SK-N-SH treated with all-trans-retinoic acid at 6 μM for 48 hours (cell line): ENCODE data around the gene CACNA1G.

ENCODE experiments used
- ATAC-seq: fragments of 200-7000 bp; cut with Tn5 transposase; 3 replicates; pipeline ENCODE4 v1.9.1; 2020; ENCODE audit warnings: mild to moderate bottlenecking, moderate library complexity
- ARNTL ChIP-seq: fragments of 450-650 bp; formaldehyde crosslinking; IDR thresholded peaks from 2 replicates; pipeline ENCODE4 v1.5.0; 2020; ENCODE audit warnings: low read depth, mild to moderate bottlenecking, moderate library complexity, borderline replicate concordance
- BACH2 ChIP-seq: fragments of 250-450 bp; sonication (Bioruptor Pico); IDR thresholded peaks from 2 replicates; pipeline ENCODE4 v1.9.0; 2021; ENCODE audit warnings: mild to moderate bottlenecking, borderline replicate concordance
- CSDC2 ChIP-seq: fragments of 250-450 bp; sonication (Bioruptor Pico); IDR thresholded peaks from 2 replicates; pipeline ENCODE4 v1.5.0; 2020; ENCODE audit warnings: mild to moderate bottlenecking, moderate library complexity
- ESRRG ChIP-seq: fragments of 250-450 bp; sonication (Bioruptor Pico); IDR thresholded peaks from 2 replicates; pipeline ENCODE4 v1.6.1; 2021; ENCODE audit warnings: mild to moderate bottlenecking
- GLIS3 ChIP-seq: fragments of 250-450 bp; sonication (Bioruptor Pico); IDR thresholded peaks from 2 replicates; pipeline ENCODE4 v1.5.0; 2020; ENCODE audit warnings: mild to moderate bottlenecking, moderate library complexity
- ISL1 ChIP-seq: fragments of 250-450 bp; sonication (Bioruptor Pico); IDR thresholded peaks from 2 replicates; pipeline ENCODE4 v2.1.2; 2022; ENCODE audit warnings: mild to moderate bottlenecking, moderate library complexity
- OSR1 ChIP-seq: fragments of 250-450 bp; sonication (Bioruptor Pico); IDR thresholded peaks from 2 replicates; pipeline ENCODE4 v1.8.0; 2022; ENCODE audit warnings: moderate library complexity, mild to moderate bottlenecking, inconsistent platforms
- PATZ1 ChIP-seq: fragments of 250-450 bp; sonication (Bioruptor Pico); IDR thresholded peaks from 2 replicates; pipeline ENCODE4 v1.8.0; 2020; ENCODE audit warnings: mild to moderate bottlenecking, moderate library complexity, borderline replicate concordance
- PPARA ChIP-seq: fragments of 250-450 bp; sonication (Bioruptor Pico); IDR thresholded peaks from 2 replicates; pipeline ENCODE4 v1.5.0; 2020; ENCODE audit warnings: mild to moderate bottlenecking, borderline replicate concordance
- RARB ChIP-seq: fragments of 250-450 bp; sonication (Bioruptor Pico); IDR thresholded peaks from 2 replicates; pipeline ENCODE4 v1.8.0; 2021; ENCODE audit warnings: mild to moderate bottlenecking, moderate library complexity
- SNAI2 ChIP-seq: fragments of 250-450 bp; sonication (Bioruptor Pico); IDR thresholded peaks from 2 replicates; pipeline ENCODE4 v1.5.0; 2020; ENCODE audit warnings: mild to moderate bottlenecking, moderate library complexity
- TCF4 ChIP-seq: fragments of 250-450 bp; sonication (Bioruptor Pico); IDR thresholded peaks from 2 replicates; pipeline ENCODE4 v1.8.0; 2021; ENCODE audit warnings: mild to moderate bottlenecking, moderate library complexity, borderline replicate concordance
- TOX ChIP-seq: fragments of 250-450 bp; sonication (Bioruptor Pico); IDR thresholded peaks from 2 replicates; pipeline ENCODE4 v1.8.0; 2021; ENCODE audit warnings: mild to moderate bottlenecking, moderate library complexity, borderline replicate concordance
- ZC3H10 ChIP-seq: fragments of 250-450 bp; sonication (Bioruptor Pico); IDR thresholded peaks from 2 replicates; pipeline ENCODE4 v1.5.1; 2021; ENCODE audit warnings: mild to moderate bottlenecking, moderate library complexity
- ZFP3 ChIP-seq: fragments of 250-450 bp; sonication (Bioruptor Pico); IDR thresholded peaks from 2 replicates; pipeline ENCODE4 v1.5.0; 2020; ENCODE audit warnings: mild to moderate bottlenecking, moderate library complexity
- ZFP30 ChIP-seq: fragments of 450-650 bp; formaldehyde crosslinking; IDR thresholded peaks from 2 replicates; pipeline ENCODE4 v1.5.0; 2022; ENCODE audit warnings: mild to moderate bottlenecking, moderate library complexity
- ZNF565 ChIP-seq: fragments of 450-650 bp; formaldehyde crosslinking; conservative IDR thresholded peaks from 2 replicates; pipeline ENCODE4 v1.5.0; 2020; ENCODE audit warnings: low read depth, mild to moderate bottlenecking, moderate library complexity
- ZNF8 ChIP-seq: fragments of 450-650 bp; formaldehyde crosslinking; IDR thresholded peaks from 2 replicates; pipeline ENCODE4 v1.5.0; 2020; ENCODE audit warnings: mild to moderate bottlenecking, moderate library complexity
- TF ChIP-seq, protein P1 (sequence below): fragments of 250-450 bp; sonication (Bioruptor Pico); IDR thresholded peaks from 2 replicates; pipeline ENCODE4 v1.8.0; 2021; ENCODE audit warnings: low read depth, mild to moderate bottlenecking, moderate library complexity, borderline replicate concordance
- TF ChIP-seq, protein P2 (sequence below): fragments of 250-450 bp; sonication (Bioruptor Pico); IDR thresholded peaks from 2 replicates; pipeline ENCODE4 v1.5.1; 2020; ENCODE audit warnings: low read depth, mild to moderate bottlenecking, moderate library complexity
- TF ChIP-seq, protein P3 (sequence below): fragments of 250-450 bp; sonication (Bioruptor Pico); IDR thresholded peaks from 2 replicates; pipeline ENCODE4 v1.5.1; 2021; ENCODE audit warnings: mild to moderate bottlenecking, moderate library complexity
- TF ChIP-seq, protein P4 (sequence below): fragments of 250-450 bp; sonication (Bioruptor Pico); IDR thresholded peaks from 2 replicates; pipeline ENCODE4 v1.5.0; 2020; ENCODE audit warnings: mild to moderate bottlenecking, moderate library complexity

Gene CACNA1G

DNA sequence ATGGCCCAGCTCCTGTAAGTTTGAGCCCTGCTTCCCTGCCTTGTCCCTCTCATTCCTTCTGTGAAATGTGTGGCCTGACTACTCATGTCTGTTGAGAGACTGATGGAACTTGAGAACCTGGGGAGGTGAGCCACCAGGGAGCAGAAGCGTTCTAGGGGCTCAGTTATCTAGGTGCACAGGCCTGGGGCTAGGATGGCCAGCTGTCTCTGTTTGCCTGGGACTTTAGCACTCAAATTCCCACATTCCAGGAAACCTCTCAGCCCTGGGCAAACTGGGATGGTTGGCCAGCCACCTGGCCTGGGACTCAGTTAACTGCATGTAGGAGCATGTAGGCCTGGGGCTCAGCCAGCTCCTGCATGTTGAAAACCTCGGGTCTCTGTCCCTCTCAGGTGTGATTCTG is 37.3 kb upstream of the CACNA1G start:
- TF ChIP-seq OSR1 (CRISPR knock-in tag) (no peak), RARB (no peak), ESRRG (CRISPR knock-in tag) (no peak), ARNTL (CRISPR knock-in tag) (no peak), BACH2 (no peak), GLIS3 (CRISPR knock-in tag) (no peak), SNAI2 (CRISPR knock-in tag) (no peak), ZNF565 (CRISPR knock-in tag) (no peak), ZC3H10 (CRISPR knock-in tag) (no peak), TOX (no peak), CSDC2 (CRISPR knock-in tag) (no peak), TCF4 (CRISPR knock-in tag) (no peak)
- TF ChIP-seq, protein P1, sequence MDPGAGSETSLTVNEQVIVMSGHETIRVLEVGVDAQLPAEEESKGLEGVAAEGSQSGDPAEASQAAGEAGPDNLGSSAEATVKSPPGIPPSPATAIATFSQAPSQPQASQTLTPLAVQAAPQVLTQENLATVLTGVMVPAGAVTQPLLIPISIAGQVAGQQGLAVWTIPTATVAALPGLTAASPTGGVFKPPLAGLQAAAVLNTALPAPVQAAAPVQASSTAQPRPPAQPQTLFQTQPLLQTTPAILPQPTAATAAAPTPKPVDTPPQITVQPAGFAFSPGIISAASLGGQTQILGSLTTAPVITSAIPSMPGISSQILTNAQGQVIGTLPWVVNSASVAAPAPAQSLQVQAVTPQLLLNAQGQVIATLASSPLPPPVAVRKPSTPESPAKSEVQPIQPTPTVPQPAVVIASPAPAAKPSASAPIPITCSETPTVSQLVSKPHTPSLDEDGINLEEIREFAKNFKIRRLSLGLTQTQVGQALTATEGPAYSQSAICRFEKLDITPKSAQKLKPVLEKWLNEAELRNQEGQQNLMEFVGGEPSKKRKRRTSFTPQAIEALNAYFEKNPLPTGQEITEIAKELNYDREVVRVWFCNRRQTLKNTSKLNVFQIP (CRISPR knock-in tag): no peak
- TF ChIP-seq, protein P2, sequence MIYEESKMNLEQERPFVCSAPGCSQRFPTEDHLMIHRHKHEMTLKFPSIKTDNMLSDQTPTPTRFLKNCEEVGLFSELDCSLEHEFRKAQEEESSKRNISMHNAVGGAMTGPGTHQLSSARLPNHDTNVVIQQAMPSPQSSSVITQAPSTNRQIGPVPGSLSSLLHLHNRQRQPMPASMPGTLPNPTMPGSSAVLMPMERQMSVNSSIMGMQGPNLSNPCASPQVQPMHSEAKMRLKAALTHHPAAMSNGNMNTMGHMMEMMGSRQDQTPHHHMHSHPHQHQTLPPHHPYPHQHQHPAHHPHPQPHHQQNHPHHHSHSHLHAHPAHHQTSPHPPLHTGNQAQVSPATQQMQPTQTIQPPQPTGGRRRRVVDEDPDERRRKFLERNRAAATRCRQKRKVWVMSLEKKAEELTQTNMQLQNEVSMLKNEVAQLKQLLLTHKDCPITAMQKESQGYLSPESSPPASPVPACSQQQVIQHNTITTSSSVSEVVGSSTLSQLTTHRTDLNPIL (CRISPR knock-in tag): no peak
- TF ChIP-seq, protein P3, sequence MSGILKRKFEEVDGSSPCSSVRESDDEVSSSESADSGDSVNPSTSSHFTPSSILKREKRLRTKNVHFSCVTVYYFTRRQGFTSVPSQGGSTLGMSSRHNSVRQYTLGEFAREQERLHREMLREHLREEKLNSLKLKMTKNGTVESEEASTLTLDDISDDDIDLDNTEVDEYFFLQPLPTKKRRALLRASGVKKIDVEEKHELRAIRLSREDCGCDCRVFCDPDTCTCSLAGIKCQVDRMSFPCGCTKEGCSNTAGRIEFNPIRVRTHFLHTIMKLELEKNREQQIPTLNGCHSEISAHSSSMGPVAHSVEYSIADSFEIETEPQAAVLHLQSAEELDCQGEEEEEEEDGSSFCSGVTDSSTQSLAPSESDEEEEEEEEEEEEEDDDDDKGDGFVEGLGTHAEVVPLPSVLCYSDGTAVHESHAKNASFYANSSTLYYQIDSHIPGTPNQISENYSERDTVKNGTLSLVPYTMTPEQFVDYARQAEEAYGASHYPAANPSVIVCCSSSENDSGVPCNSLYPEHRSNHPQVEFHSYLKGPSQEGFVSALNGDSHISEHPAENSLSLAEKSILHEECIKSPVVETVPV (CRISPR knock-in tag): no peak
- no peak for ATAC-seq

- no peak for TF ChIP-seq TOX
- no peak for ATAC-seq
Measured at GRCh38 chr17:50524838-50525237, 35.7 kb upstream of the CACNA1G start.

- TF ChIP-seq, protein P1 (CRISPR knock-in tag): no peak
- TF ChIP-seq ZNF8 (CRISPR knock-in tag): no peak
- TF ChIP-seq ISL1 (CRISPR knock-in tag): no peak
- no peak for TF ChIP-seq ESRRG (CRISPR knock-in tag)
- TF ChIP-seq ZFP30 (CRISPR knock-in tag): no peak
- TF ChIP-seq, protein P4, sequence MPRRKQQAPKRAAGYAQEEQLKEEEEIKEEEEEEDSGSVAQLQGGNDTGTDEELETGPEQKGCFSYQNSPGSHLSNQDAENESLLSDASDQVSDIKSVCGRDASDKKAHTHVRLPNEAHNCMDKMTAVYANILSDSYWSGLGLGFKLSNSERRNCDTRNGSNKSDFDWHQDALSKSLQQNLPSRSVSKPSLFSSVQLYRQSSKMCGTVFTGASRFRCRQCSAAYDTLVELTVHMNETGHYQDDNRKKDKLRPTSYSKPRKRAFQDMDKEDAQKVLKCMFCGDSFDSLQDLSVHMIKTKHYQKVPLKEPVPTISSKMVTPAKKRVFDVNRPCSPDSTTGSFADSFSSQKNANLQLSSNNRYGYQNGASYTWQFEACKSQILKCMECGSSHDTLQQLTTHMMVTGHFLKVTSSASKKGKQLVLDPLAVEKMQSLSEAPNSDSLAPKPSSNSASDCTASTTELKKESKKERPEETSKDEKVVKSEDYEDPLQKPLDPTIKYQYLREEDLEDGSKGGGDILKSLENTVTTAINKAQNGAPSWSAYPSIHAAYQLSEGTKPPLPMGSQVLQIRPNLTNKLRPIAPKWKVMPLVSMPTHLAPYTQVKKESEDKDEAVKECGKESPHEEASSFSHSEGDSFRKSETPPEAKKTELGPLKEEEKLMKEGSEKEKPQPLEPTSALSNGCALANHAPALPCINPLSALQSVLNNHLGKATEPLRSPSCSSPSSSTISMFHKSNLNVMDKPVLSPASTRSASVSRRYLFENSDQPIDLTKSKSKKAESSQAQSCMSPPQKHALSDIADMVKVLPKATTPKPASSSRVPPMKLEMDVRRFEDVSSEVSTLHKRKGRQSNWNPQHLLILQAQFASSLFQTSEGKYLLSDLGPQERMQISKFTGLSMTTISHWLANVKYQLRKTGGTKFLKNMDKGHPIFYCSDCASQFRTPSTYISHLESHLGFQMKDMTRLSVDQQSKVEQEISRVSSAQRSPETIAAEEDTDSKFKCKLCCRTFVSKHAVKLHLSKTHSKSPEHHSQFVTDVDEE (CRISPR knock-in tag): no peak
- no peak for TF ChIP-seq CSDC2 (CRISPR knock-in tag)
- TF ChIP-seq GLIS3 (CRISPR knock-in tag): no peak
- no peak for TF ChIP-seq ZNF565 (CRISPR knock-in tag)
- TF ChIP-seq OSR1 (CRISPR knock-in tag): no peak
- TF ChIP-seq, protein P2 (CRISPR knock-in tag): no peak
- no peak for TF ChIP-seq TOX
- no peak for TF ChIP-seq ZC3H10 (CRISPR knock-in tag)
- TF ChIP-seq TCF4 (CRISPR knock-in tag): no peak
- TF ChIP-seq ARNTL (CRISPR knock-in tag): no peak
- no peak for TF ChIP-seq BACH2
- no peak for TF ChIP-seq PATZ1
- no peak for TF ChIP-seq ZFP3 (CRISPR knock-in tag)
- no peak for TF ChIP-seq RARB
- no peak for TF ChIP-seq PPARA (CRISPR knock-in tag)
- no peak for ATAC-seq
Measured at GRCh38 chr17:50527155-50527762, 33.3 kb upstream of the CACNA1G start.
